NCI-H1436 (cell line): ENCODE results near the gene DNAH1.
"Not testable (repeated sequence)": the region's sequence is repeated elsewhere in the genome, so short reads cannot be mapped to it uniquely, and the experiment has no call there.

Experiments used
- DNase-seq: peaks from one replicate; lab custom pipeline; 2025; lab: John Stamatoyannopoulos, UW

The DNAH1 gene

GRCh38 chr3:52333869-52334557, 17.9 kb downstream of the DNAH1 start:
- no peak for DNase-seq

GRCh38 chr3:52338131-52338530, 22.0 kb downstream of the DNAH1 start:
- DNase-seq = not testable (repeated sequence)

GRCh38 chr3:52339612-52340011, 23.5 kb downstream of the DNAH1 start:
- peak; percentile 56 for DNase-seq

GRCh38 chr3:52341123-52341522, 25.0 kb downstream of the DNAH1 start:
- DNase-seq = no peak

GRCh38 chr3:52343946-52344600, 28.0 kb downstream of the DNAH1 start:
- no peak for DNase-seq

GRCh38 chr3:52345521-52346109, 29.5 kb downstream of the DNAH1 start:
- no peak for DNase-seq

- no peak for DNase-seq
Observed at GRCh38 chr3:52346623-52347530, 30.8 kb downstream of the DNAH1 start.

GRCh38 chr3:52347716-52348635, 31.9 kb downstream of the DNAH1 start:
- no peak for DNase-seq

GRCh38 chr3:52349131-52349530, 33.0 kb downstream of the DNAH1 start:
- DNase-seq = no peak

GRCh38 chr3:52349611-52350395, 33.7 kb downstream of the DNAH1 start:
- DNase-seq = no peak

- DNase-seq = no peak
Observed at GRCh38 chr3:52350416-52350815, 34.3 kb downstream of the DNAH1 start.

- DNase-seq = no peak
Observed at GRCh38 chr3:52350981-52351761, 35.1 kb downstream of the DNAH1 start.

GRCh38 chr3:52351762-52352368, 35.7 kb downstream of the DNAH1 start:
- DNase-seq = no peak

GRCh38 chr3:52352566-52352965, 36.4 kb downstream of the DNAH1 start:
- no peak for DNase-seq

GRCh38 chr3:52353291-52353855, 37.3 kb downstream of the DNAH1 start:
- DNase-seq = no peak

GRCh38 chr3:52354676-52355075, 38.6 kb downstream of the DNAH1 start:
- DNase-seq = no peak

GRCh38 chr3:52355526-52355925, 39.4 kb downstream of the DNAH1 start:
- DNase-seq = no peak

GRCh38 chr3:52356126-52356525, 40.0 kb downstream of the DNAH1 start:
- no peak for DNase-seq
